Liver (tissue), 3 donors: ENCODE data around the gene MARCHF2.

Source experiments
- ATF3 ChIP-seq: IDR thresholded peaks from 2 replicates; pipeline ENCODE4 v1.6.1; 2016; ENCODE audit warnings: antibody characterized with exemption
- EGR1 ChIP-seq, 2 donors: IDR thresholded peaks; 2 replicates each; pipeline ENCODE4 v1.6.1; 2016 to 2018; ENCODE audit warnings: antibody characterized with exemption in 2 of 2, low read depth in 2 of 2
- GABPA ChIP-seq, 2 donors: IDR thresholded peaks in 1 of 2; conservative IDR thresholded peaks in 1 of 2; 2 replicates each; pipeline ENCODE4 v1.6.1; 2016; ENCODE audit warnings: antibody characterized with exemption in 2 of 2, mild to moderate bottlenecking in 1 of 2, moderate library complexity in 1 of 2
- TAF1 ChIP-seq: conservative IDR thresholded peaks from 2 replicates; pipeline ENCODE4 v1.6.1; 2016; ENCODE audit warnings: antibody characterized with exemption, mild to moderate bottlenecking
- ZBTB33 ChIP-seq: IDR thresholded peaks from 2 replicates; pipeline ENCODE4 v1.6.1; 2016; ENCODE audit warnings: antibody characterized with exemption
- TF ChIP-seq, protein P1 (sequence below): fragments of 150-350 bp; IDR thresholded peaks from 2 replicates; pipeline ENCODE4 v1.5.1; 2017; ENCODE audit warnings: improper control_type of control experiment, low read depth, low read length; ENCODE audit not compliant: missing input control
- TF ChIP-seq, protein P2 (sequence below): IDR thresholded peaks from 2 replicates; pipeline ENCODE4 v1.6.1; 2016; ENCODE audit warnings: antibody characterized with exemption
- donor health status: healthy.
- donor health status: healthy.

DNA sequence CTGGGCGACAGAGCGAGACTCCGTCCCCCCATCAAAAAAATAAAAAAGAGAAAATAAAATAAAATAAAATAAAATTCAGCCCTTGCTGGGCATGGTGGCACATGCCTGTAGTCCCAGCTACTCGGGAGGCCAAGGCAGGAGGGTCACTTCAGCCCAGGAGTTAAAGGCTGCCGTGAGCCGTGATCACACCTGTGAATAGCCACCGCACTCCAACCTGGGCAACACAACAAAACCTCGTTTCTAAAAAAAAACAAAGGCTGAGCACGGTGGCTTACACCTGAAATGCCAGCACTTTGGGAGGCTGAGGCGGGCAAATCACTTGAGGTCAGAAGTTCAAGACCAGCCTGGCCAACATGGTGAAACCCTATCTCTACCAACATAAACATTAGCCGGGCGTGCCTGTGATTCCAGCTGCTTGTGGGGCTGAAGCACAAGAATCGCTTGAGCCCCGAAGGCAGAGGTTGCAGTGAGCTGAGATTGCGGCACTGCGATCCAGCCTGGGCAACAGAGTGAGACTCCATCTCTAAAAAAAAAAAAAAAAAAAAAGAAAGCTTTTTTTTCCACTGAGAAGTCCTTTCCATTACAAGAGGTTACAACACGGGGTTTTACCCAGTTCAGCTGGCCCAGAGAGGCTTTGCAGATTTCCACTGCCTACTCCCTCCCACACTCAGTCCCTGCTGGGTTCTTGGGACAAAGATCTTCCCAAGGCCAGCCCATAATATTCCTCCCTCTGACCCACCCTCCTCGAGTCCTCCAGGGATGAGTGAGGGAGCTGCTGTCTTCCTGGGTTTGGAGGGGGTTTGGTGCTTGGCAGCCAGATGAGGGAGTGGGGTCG, 42.7 kb upstream of the MARCHF2 start:
- TF ChIP-seq ATF3 (no peak), EGR1 (IDR thresholded peaks at IDR 0.05; ENCODE audit: low read depth in 2 of 2) (no peak), ZBTB33 (no peak), GABPA (IDR thresholded peaks at IDR 0.05 in 1 of 2, conservative IDR thresholded peaks at IDR 0.05 in 1 of 2) (no peak), TAF1 (no peak)
- TF ChIP-seq, protein P1, sequence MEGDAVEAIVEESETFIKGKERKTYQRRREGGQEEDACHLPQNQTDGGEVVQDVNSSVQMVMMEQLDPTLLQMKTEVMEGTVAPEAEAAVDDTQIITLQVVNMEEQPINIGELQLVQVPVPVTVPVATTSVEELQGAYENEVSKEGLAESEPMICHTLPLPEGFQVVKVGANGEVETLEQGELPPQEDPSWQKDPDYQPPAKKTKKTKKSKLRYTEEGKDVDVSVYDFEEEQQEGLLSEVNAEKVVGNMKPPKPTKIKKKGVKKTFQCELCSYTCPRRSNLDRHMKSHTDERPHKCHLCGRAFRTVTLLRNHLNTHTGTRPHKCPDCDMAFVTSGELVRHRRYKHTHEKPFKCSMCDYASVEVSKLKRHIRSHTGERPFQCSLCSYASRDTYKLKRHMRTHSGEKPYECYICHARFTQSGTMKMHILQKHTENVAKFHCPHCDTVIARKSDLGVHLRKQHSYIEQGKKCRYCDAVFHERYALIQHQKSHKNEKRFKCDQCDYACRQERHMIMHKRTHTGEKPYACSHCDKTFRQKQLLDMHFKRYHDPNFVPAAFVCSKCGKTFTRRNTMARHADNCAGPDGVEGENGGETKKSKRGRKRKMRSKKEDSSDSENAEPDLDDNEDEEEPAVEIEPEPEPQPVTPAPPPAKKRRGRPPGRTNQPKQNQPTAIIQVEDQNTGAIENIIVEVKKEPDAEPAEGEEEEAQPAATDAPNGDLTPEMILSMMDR, result no peak
- TF ChIP-seq, protein P2, sequence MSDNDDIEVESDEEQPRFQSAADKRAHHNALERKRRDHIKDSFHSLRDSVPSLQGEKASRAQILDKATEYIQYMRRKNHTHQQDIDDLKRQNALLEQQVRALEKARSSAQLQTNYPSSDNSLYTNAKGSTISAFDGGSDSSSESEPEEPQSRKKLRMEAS, result no peak
